ENCODE measurements around the gene TMEM61.

TMEM61 gene

GRCh38 chr1:54977533-54978297, 2.7 kb upstream of the TMEM61 start:
- peaks cover 42% of the 10 kb centered on the region for H3K27me3 ChIP-seq (ENCODE audit: control insufficient read depth, insufficient read depth, low read length)
- no peak overlapping the region for H3K9ac ChIP-seq (ENCODE audit: low read length)
- H3K27ac ChIP-seq (ENCODE audit: low read length) = no peak overlapping the region
- H3K9me3 ChIP-seq (ENCODE audit: control insufficient read depth, low read depth, low read length) = no peaks in the 10 kb centered on the region
- H3K36me3 ChIP-seq (ENCODE audit: control insufficient read depth, low read depth, low read length) = no peaks in the 10 kb centered on the region
- H3K4me3 ChIP-seq (ENCODE audit: low read length) = no peak overlapping the region
- H3K4me1 ChIP-seq (ENCODE audit: control insufficient read depth, low read depth, low read length) = peaks cover 7% of the 10 kb centered on the region

- peaks cover 7% of the 10 kb centered on the region for H3K4me1 ChIP-seq (ENCODE audit: control insufficient read depth, low read depth, low read length)
- no peak overlapping the region for H3K27ac ChIP-seq (ENCODE audit: low read length)
Measured at GRCh38 chr1:54978528-54979326, 1.7 kb upstream of the TMEM61 start.

GRCh38 chr1:54979327-54979891, 1.0 kb upstream of the TMEM61 start:
- peaks cover 7% of the 10 kb centered on the region for H3K4me1 ChIP-seq (ENCODE audit: control insufficient read depth, low read depth, low read length)
- H3K36me3 ChIP-seq (ENCODE audit: control insufficient read depth, low read depth, low read length) = no peaks in the 10 kb centered on the region
- no peaks in the 10 kb centered on the region for H3K9me3 ChIP-seq (ENCODE audit: control insufficient read depth, low read depth, low read length)
- H3K27me3 ChIP-seq (ENCODE audit: control insufficient read depth, insufficient read depth, low read length) = peaks cover 42% of the 10 kb centered on the region
- no peak overlapping the region for H3K9ac ChIP-seq (ENCODE audit: low read length)
- no peak overlapping the region for H3K4me3 ChIP-seq (ENCODE audit: low read length)
- no peak overlapping the region for H3K27ac ChIP-seq (ENCODE audit: low read length)

More at GRCh38 chr1:54978528-54979326, 1.7 kb upstream of the TMEM61 start:
- peaks cover 42% of the 10 kb centered on the region for H3K27me3 ChIP-seq (ENCODE audit: control insufficient read depth, insufficient read depth, low read length)
- no peaks in the 10 kb centered on the region for H3K9me3 ChIP-seq (ENCODE audit: control insufficient read depth, low read depth, low read length)
- H3K36me3 ChIP-seq (ENCODE audit: control insufficient read depth, low read depth, low read length) = no peaks in the 10 kb centered on the region
- no peak overlapping the region for H3K9ac ChIP-seq (ENCODE audit: low read length)
- H3K4me3 ChIP-seq (ENCODE audit: low read length) = no peak overlapping the region

- peak overlapping the region; percentile 46 for H3K4me3 ChIP-seq (ENCODE audit: low read length)
- no peak overlapping the region for H3K27ac ChIP-seq (ENCODE audit: low read length)
- peaks cover 7% of the 10 kb centered on the region for H3K4me1 ChIP-seq (ENCODE audit: control insufficient read depth, low read depth, low read length)
- no peaks in the 10 kb centered on the region for H3K36me3 ChIP-seq (ENCODE audit: control insufficient read depth, low read depth, low read length)
- no peak overlapping the region for H3K9ac ChIP-seq (ENCODE audit: low read length)
- H3K9me3 ChIP-seq (ENCODE audit: control insufficient read depth, low read depth, low read length) = no peaks in the 10 kb centered on the region
- peaks cover 42% of the 10 kb centered on the region for H3K27me3 ChIP-seq (ENCODE audit: control insufficient read depth, insufficient read depth, low read length)
Measured at GRCh38 chr1:54980046-54980527, 341 bp upstream of the TMEM61 start.

GRCh38 chr1:54981466-54981865, 1.0 kb downstream of the TMEM61 start:
- Histone ChIP-seq H3K27me3 (ENCODE audit: control insufficient read depth, insufficient read depth, low read length) (peaks cover 42% of the 10 kb centered on the region), H3K9me3 (ENCODE audit: control insufficient read depth, low read depth, low read length) (no peaks in the 10 kb centered on the region), H3K4me1 (ENCODE audit: control insufficient read depth, low read depth, low read length) (peaks cover 7% of the 10 kb centered on the region), H3K27ac (ENCODE audit: low read length) (no peak overlapping the region), H3K4me3 (ENCODE audit: low read length) (no peak overlapping the region), H3K36me3 (ENCODE audit: control insufficient read depth, low read depth, low read length) (no peaks in the 10 kb centered on the region), H3K9ac (ENCODE audit: low read length) (no peak overlapping the region)

GRCh38 chr1:54982739-54983138, 2.3 kb downstream of the TMEM61 start:
- H3K9ac ChIP-seq (ENCODE audit: low read length) = no peak overlapping the region
- H3K27me3 ChIP-seq (ENCODE audit: control insufficient read depth, insufficient read depth, low read length) = peaks cover 42% of the 10 kb centered on the region
- no peaks in the 10 kb centered on the region for H3K36me3 ChIP-seq (ENCODE audit: control insufficient read depth, low read depth, low read length)
- no peak overlapping the region for H3K4me3 ChIP-seq (ENCODE audit: low read length)
- no peaks in the 10 kb centered on the region for H3K9me3 ChIP-seq (ENCODE audit: control insufficient read depth, low read depth, low read length)
- no peak overlapping the region for H3K27ac ChIP-seq (ENCODE audit: low read length)
- H3K4me1 ChIP-seq (ENCODE audit: control insufficient read depth, low read depth, low read length) = peaks cover 7% of the 10 kb centered on the region

GRCh38 chr1:54984131-54984842, 3.9 kb downstream of the TMEM61 start:
- Histone ChIP-seq H3K4me1 (ENCODE audit: control insufficient read depth, low read depth, low read length) (peaks cover 3% of the 10 kb centered on the region), H3K36me3 (ENCODE audit: control insufficient read depth, low read depth, low read length) (no peaks in the 10 kb centered on the region), H3K9ac (ENCODE audit: low read length) (no peak overlapping the region), H3K27ac (ENCODE audit: low read length) (no peak overlapping the region), H3K4me3 (ENCODE audit: low read length) (no peak overlapping the region), H3K27me3 (ENCODE audit: control insufficient read depth, insufficient read depth, low read length) (peaks cover 32% of the 10 kb centered on the region), H3K9me3 (ENCODE audit: control insufficient read depth, low read depth, low read length) (no peaks in the 10 kb centered on the region)

- H3K27ac ChIP-seq (ENCODE audit: low read length) = no peak overlapping the region
- H3K9me3 ChIP-seq (ENCODE audit: control insufficient read depth, low read depth, low read length) = no peaks in the 10 kb centered on the region
- no peaks in the 10 kb centered on the region for H3K4me1 ChIP-seq (ENCODE audit: control insufficient read depth, low read depth, low read length)
- no peaks in the 10 kb centered on the region for H3K36me3 ChIP-seq (ENCODE audit: control insufficient read depth, low read depth, low read length)
- no peak overlapping the region for H3K9ac ChIP-seq (ENCODE audit: low read length)
- peaks cover 20% of the 10 kb centered on the region for H3K27me3 ChIP-seq (ENCODE audit: control insufficient read depth, insufficient read depth, low read length)
- no peak overlapping the region for H3K4me3 ChIP-seq (ENCODE audit: low read length)
Measured at GRCh38 chr1:54985556-54985955, 5.1 kb downstream of the TMEM61 start.

GRCh38 chr1:54986025-54986424, 5.6 kb downstream of the TMEM61 start:
- Histone ChIP-seq H3K4me3 (ENCODE audit: low read length) (no peak overlapping the region), H3K9ac (ENCODE audit: low read length) (no peak overlapping the region), H3K9me3 (ENCODE audit: control insufficient read depth, low read depth, low read length) (no peaks in the 10 kb centered on the region), H3K27ac (ENCODE audit: low read length) (no peak overlapping the region), H3K36me3 (ENCODE audit: control insufficient read depth, low read depth, low read length) (no peaks in the 10 kb centered on the region), H3K4me1 (ENCODE audit: control insufficient read depth, low read depth, low read length) (no peaks in the 10 kb centered on the region), H3K27me3 (ENCODE audit: control insufficient read depth, insufficient read depth, low read length) (peaks cover 15% of the 10 kb centered on the region)

GRCh38 chr1:54986533-54986932, 6.1 kb downstream of the TMEM61 start:
- H3K27ac ChIP-seq (ENCODE audit: low read length) = no peak overlapping the region
- H3K36me3 ChIP-seq (ENCODE audit: control insufficient read depth, low read depth, low read length) = no peaks in the 10 kb centered on the region
- H3K4me1 ChIP-seq (ENCODE audit: control insufficient read depth, low read depth, low read length) = no peaks in the 10 kb centered on the region
- no peak overlapping the region for H3K4me3 ChIP-seq (ENCODE audit: low read length)
- H3K9me3 ChIP-seq (ENCODE audit: control insufficient read depth, low read depth, low read length) = no peaks in the 10 kb centered on the region
- H3K9ac ChIP-seq (ENCODE audit: low read length) = no peak overlapping the region
- peaks cover 10% of the 10 kb centered on the region for H3K27me3 ChIP-seq (ENCODE audit: control insufficient read depth, insufficient read depth, low read length)

- Histone ChIP-seq H3K9me3 (ENCODE audit: control insufficient read depth, low read depth, low read length) (no peaks in the 10 kb centered on the region), H3K4me3 (ENCODE audit: low read length) (no peak overlapping the region), H3K9ac (ENCODE audit: low read length) (no peak overlapping the region), H3K36me3 (ENCODE audit: control insufficient read depth, low read depth, low read length) (no peaks in the 10 kb centered on the region), H3K27me3 (ENCODE audit: control insufficient read depth, insufficient read depth, low read length) (peaks cover 3% of the 10 kb centered on the region), H3K27ac (ENCODE audit: low read length) (no peak overlapping the region), H3K4me1 (ENCODE audit: control insufficient read depth, low read depth, low read length) (no peaks in the 10 kb centered on the region)
Measured at GRCh38 chr1:54987427-54987826, 7.0 kb downstream of the TMEM61 start.

Data from iPS-18a (cell line).